ENCODE measurements around the gene CA10. TPM values are rescaled to one million over a fixed set of nuclear protein-coding genes. Genes with fewer than 3 reads are reported as not detected.

Gene CA10
- total and polyA plus RNA-seq, 9 of the 15 experiments (the other 6 are each of a cell fraction or from before 2014, with no cell fraction given), result not detected

DNA sequence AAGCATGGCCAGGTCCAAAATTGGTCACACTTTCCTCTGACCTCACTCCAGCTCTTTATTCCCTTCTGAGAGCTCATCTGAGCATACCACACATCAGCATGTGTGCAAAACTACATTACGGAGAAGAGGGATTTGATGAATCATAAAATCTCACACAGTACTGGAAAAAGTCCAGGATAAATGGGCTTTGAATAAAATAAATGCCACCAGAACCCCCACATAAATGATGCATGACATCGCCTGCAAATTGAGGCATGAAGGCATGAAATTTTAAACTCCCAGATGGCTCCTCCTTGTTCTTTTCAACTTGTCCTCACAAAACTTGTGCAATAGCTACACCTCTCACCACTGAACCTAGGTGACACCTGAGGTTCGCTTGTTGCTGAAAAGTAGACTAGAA, 439.5 kb downstream of the CA10 start (continued):
- TF ChIP-seq TGIF2 (CRISPR knock-in tag; IDR thresholded peaks at IDR 0.05) (no peak), KDM1A (IDR thresholded peaks at IDR 0.05) (no peak)

GRCh38 chr17:51711581-51711980, 446.9 kb downstream of the CA10 start:
- WGBS (ENCODE audit: insufficient coverage, low coverage, missing lambda C conversion rate), result 3% methylated on average over 5 of the region's 7 CpGs
- H3K9me1 ChIP-seq (ENCODE audit: control insufficient read depth, insufficient read depth, low read length), result no peaks in the 10 kb centered on the region
- ChIA-PET CTCF (ENCODE audit: low intra/inter-chr PET ratio) (no interaction called here), POLR2A (interaction anchor here (0.7 kb wide), 1 partner anchor 10 kb away, joined by 4 read pairs; no protein-coding TSS in a partner anchor)
- H3K27me3 ChIP-seq (ENCODE audit: control insufficient read depth in 2 of 2, insufficient read depth in 2 of 2, low read length in 2 of 2), result no peaks in the 10 kb centered on the region
- in situ Hi-C loops (cut with MboI), result no loop called here
- ATAC-seq (no peak), DNase-seq (ENCODE audit: extremely low read depth in 1 of 4, low spot score in 3 of 4) (no peak), FAIRE-seq (no peak)
- intact Hi-C loops (cut with micrococcal nuclease), result no loop called here
- no peaks in the 10 kb centered on the region for H3K4me1 ChIP-seq (replicated peaks in 1 of 2; ENCODE audit: control insufficient read depth in 2 of 2, insufficient read depth in 2 of 2, low read length in 2 of 2)
- no peak overlapping the region for H3K4me3 ChIP-seq
- no peaks in the 10 kb centered on the region for H4K20me1 ChIP-seq (replicated peaks; ENCODE audit: control insufficient read depth, insufficient read depth, low read length)
- no peaks in the 10 kb centered on the region for H3K36me3 ChIP-seq (ENCODE audit: control insufficient read depth, insufficient read depth, low read length)
- BruUV-seq (replicated peaks), result no TSS peak
- H3K27ac ChIP-seq (ENCODE audit: extremely low read depth, low read depth, low read length), result no peak overlapping the region
- H3K9ac ChIP-seq (ENCODE audit: insufficient read depth in 1 of 2, low read depth in 2 of 2, low read length in 2 of 2), result no peak overlapping the region
- no peak overlapping the region for H3K4me2 ChIP-seq (ENCODE audit: insufficient read depth, low read length)
- H3K79me2 ChIP-seq (ENCODE audit: control insufficient read depth, insufficient read depth, low read length), result no peaks in the 10 kb centered on the region
- no peaks in the 10 kb centered on the region for H3K9me3 ChIP-seq (replicated peaks; ENCODE audit: control insufficient read depth, insufficient read depth, low read depth, low read length)
- no peak overlapping the region for H2AFZ ChIP-seq (ENCODE audit: low read depth, low read length)
- TF ChIP-seq, protein P1, sequence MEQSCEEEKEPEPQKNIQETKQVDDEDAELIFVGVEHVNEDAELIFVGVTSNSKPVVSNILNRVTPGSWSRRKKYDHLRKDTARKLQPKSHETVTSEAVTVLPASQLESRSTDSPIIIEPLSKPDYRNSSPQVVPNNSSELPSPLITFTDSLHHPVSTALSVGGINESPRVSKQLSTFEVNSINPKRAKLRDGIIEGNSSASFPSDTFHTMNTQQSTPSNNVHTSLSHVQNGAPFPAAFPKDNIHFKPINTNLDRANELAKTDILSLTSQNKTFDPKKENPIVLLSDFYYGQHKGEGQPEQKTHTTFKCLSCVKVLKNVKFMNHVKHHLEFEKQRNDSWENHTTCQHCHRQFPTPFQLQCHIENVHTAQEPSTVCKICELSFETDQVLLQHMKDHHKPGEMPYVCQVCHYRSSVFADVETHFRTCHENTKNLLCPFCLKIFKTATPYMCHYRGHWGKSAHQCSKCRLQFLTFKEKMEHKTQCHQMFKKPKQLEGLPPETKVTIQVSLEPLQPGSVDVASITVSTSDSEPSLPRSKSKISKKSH (CRISPR knock-in tag; IDR thresholded peaks at IDR 0.05), result no peak
- TF ChIP-seq HLTF (IDR thresholded peaks at IDR 0.05) (no peak), C11orf30 (IDR thresholded peaks at IDR 0.05; ENCODE audit: low read depth) (no peak), TCF7 (IDR thresholded peaks at IDR 0.05; ENCODE audit: borderline replicate concordance) (no peak), ZBTB49 (CRISPR knock-in tag; IDR thresholded peaks at IDR 0.05; ENCODE audit: borderline replicate concordance) (no peak), ZC3H11A (IDR thresholded peaks at IDR 0.05; ENCODE audit: low read depth, low read length) (no peak)
- TF ChIP-seq, protein P2, sequence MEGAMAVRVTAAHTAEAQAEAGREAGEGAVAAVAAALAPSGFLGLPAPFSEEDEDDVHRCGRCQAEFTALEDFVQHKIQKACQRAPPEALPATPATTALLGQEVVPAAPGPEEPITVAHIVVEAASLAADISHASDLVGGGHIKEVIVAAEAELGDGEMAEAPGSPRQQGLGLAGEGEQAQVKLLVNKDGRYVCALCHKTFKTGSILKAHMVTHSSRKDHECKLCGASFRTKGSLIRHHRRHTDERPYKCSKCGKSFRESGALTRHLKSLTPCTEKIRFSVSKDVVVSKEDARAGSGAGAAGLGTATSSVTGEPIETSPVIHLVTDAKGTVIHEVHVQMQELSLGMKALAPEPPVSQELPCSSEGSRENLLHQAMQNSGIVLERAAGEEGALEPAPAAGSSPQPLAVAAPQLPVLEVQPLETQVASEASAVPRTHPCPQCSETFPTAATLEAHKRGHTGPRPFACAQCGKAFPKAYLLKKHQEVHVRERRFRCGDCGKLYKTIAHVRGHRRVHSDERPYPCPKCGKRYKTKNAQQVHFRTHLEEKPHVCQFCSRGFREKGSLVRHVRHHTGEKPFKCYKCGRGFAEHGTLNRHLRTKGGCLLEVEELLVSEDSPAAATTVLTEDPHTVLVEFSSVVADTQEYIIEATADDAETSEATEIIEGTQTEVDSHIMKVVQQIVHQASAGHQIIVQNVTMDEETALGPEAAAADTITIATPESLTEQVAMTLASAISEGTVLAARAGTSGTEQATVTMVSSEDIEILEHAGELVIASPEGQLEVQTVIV (CRISPR knock-in tag; IDR thresholded peaks at IDR 0.05; ENCODE audit: borderline replicate concordance), result no peak

Measured in K562 (cell line).